ENCODE measurements around the gene SCLY.

The SCLY gene

DNA sequence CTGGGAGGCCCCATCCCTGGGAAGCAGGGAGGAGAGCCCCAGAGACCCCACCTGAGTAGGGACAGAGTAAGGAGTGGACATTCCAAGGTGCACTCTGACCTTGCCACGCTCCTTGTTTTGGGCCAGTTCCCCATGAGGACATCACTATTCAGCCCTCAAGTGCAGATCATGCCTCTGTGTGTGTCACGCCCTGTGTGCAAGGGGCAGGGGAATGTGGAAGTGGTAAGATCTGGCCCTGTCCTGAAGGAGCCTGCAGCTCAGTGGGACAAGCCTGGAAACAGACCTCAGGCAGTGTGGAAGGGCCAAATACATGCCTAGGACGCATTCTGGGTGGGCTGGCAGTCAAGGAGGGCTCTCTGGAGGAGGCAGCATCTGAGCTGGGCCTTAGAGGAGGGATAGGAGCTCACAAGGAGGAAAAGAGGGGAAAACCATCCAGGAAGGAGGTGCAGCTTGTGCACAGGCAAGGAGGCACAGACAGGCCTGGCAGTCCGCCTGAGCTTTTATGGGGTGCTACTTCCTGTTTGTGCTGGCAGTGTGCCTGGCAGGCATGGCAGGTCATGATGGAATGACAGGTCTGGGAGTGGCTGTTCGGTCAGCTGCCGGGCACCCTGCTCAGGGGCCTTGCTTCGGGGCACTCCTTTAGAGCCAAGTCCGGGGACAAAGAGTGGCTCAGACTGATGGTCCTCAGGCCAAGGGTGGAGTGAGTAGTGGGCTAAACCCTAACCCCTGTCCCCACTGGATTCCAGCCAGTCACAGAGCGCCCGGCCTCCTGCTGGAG is 80.9 kb downstream of the SCLY start:
- DNase-seq = peak; percentile 43

DNA sequence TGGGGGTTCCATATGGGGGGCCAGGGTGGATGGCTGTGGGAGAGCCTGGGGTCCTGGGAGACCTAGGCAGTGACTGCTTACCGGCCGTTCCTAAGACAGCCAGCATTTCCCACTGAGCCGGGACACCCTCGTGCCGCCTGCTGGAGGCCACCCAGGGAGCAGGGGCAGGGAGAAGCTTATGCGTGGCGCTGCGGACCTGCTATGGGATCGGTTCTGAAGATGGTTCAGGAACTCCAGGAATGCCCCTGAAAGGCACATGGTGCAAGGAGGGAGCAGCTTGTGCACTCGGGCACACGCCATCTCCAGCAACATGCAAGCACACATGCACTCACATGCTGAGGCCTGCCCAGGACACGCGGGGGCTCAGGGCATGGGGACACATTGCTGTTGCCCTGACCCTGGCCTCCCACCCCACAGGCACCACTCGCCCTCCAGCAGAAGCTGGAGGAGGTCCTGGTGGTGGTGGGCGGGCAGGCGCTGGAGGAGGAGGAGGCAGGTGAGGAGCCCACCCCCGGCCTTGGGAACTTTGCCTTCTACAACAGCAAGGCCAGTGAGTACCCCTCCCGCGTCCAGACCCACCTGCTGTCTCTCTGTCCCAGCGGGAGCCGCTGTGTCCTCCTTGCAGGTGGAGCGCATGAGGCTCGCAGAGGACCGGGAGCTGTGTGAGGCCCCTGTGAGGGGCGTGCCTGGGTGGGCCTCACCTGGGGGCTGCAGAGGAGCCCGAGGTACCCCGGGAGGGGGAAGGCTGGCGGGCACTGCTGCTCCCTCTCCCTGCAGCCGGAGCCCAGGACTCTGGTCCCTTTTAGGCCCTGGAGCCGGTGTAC is 81.8 kb downstream of the SCLY start:
- DNase-seq = no peak

DNA sequence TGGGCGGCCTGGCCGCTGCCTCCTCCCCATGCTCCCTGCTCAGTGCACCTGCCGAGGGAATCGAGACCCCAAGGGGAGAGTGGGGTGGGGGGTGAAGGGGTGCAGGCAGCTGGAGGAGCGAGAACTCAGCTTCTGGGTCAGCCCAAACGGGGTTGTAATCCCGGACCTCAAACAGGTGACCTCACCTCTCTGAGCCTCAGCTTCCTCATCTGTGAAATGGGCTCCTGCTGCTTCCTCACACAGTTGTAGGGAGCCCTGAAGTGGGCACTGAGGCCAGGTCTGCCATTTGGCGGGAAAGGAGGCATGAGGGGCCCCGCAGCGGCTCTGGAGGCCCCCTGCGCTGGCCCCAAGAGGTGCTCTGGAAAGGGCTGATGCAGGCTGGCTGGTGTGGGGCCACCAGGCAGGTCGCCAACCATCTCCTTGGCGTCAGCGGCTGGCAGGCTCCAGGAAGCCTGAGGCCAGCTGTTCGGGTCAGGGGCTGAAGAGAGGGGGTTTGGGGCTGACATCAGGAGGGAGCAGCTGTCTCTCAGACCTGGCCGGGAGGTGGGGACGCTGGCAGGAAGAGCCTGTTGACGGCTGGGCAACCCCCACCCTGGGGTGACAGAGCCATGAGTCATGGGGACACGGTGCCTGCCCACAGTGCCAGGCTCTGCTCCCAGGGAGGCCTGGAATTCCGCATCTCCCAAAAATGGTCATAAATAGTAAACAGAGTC is 82.6 kb downstream of the SCLY start:
- no peak for DNase-seq

DNA sequence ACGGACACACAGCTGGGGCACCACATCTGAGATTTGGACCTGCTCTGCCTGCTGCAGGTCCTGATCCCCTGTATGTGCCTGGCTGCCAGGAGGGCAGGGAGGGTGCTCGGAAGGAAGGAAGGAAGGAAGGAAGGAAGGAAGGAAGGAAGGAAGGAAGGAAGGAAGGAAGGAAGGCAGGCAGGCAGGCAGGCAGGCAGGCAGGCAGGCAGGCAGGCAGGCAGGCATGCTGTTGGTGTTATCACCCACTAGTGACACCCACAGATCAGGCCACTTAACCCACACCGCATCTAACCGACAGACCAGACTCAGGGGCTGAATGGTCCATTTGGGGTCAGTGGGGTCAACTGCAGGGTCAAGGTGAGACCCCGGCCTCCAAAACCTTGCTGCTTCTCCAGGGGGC is 83.5 kb downstream of the SCLY start:
- DNase-seq = no peak

DNA sequence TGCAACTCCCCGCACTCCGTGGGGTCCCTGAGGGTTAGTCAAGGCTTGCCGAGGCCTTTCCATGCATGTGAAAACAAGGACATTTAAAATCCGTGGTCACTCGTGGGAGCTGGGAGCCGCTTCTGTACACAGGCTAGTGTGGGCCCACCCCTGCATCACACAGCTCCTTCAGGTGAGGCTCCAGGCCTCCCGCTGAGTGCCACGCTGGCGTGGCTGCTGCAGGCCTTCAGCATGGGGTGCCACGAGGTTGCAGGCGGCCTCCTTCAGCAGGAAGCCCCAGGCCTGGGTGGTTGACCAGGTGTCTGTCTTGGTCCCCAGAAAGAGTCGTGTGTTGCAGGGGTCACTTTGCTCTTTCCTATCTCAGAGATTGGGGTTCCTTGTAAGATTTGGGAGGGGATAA is 84.2 kb downstream of the SCLY start:
- no peak for DNase-seq

DNA sequence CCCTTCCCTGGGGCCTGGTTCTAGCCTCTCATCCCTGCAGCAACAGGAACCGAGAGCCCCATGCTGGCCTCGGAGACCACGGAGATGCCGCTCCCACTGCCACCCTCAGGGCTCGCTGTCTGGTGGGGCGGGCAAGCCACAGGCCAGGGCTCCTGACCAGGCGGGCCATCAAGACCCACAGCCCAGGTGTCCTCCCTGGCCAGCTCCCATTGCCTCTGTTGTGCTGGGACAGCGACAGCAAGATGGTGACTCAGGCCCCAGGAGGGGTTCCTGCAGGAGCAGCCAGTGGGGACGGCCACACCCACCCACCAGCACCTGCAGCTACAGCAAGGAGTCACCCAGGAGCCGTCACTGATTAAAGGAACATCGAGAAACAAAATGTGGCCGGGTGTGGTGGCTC is 85.0 kb downstream of the SCLY start:
- no peak for DNase-seq

DNA sequence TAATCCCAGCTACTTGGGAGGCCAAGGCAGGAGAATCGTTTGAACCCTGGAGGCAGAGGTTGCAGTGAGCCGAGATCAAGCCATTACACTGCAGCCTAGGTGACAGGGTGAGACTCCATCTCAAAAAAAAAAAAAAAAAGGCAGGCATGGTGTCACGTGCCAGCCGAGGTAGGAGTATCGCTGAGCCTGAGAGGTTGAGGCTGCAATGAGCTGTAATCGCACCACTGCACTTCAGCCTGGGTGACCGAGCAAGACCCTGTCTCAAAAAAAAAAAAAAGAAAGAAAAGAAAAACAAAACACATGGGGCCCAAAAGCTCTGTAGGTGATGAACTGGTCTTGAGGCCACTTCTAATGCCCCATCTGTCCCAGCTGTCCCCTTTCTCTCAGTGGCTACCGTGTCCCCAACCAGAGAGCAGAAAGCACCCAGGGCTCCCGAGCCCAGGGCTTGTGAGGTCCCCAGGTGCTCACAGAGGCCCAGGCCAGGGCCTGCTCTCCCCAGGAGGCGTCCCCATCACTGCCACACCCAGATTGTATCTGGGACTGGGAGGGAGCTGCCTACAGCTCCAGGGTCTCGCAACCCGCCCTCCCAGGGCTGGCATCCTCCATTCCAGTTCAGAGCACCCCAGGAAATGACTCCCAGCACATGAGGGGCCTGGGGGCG is 86.2 kb downstream of the SCLY start:
- DNase-seq = no peak

DNA sequence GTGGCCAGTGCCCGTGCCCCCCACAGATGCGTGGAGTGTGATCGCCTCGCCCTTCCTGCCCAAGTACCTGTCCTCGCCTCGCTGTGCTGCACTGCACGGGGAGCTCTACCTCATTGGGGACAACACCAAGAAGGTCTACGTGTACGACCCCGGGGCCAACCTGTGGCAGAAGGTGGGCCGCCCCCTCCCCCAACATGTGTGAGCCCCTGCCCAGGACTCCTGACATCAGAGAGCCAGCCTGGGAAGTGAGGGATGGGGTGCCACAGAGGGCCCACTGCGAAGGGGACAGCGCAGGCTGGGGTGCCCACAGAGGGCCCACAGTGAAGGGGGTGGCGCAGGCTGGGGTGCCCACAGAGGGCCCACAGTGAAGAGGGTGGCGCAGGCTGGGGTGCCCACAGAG is 88.2 kb downstream of the SCLY start:
- DNase-seq = no peak
